ENCODE measurements around the gene SUSD4. TPM values are rescaled to one million over a fixed set of nuclear protein-coding genes. Genes with fewer than 3 reads are reported as not detected.

The SUSD4 gene
- total and polyA plus RNA-seq, 2 donors (not counting 3 experiments of a cell fraction or from before 2014, with no cell fraction given): not detected

DNA sequence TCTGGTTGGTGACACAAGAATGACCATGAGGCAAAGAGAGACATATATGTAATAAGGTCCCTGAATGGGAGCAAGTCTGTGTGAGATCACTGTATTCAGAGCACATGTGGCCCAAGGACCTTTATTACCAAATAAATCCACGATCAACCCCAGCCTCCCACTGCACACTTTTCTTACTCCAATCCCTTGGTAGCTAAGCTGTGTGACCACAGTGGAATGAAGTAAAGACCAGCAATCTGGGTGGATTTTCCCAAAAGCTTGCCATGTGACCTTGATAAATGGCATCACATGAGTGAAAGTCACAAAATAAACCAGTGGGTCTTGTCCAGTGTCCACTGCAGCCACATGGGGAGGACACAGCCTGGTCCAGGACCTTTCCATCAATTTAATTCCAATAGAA is 184.2 kb downstream of the SUSD4 start:
- TF ChIP-seq GATA2 (IDR thresholded peaks at IDR 0.05; ENCODE audit: insufficient read depth, insufficient read length, low read depth, low read length) (no peak), JUN (IDR thresholded peaks at IDR 0.05; ENCODE audit: borderline replicate concordance, insufficient read depth, insufficient read length, low read depth) (no peak), FOS (IDR thresholded peaks at IDR 0.05; ENCODE audit: borderline replicate concordance, insufficient read depth, low read length) (no peak), POLR2AphosphoS5 (IDR thresholded peaks at IDR 0.05; ENCODE audit: insufficient read depth, low read depth, low read length) (no peak), MYC (IDR thresholded peaks at IDR 0.05; ENCODE audit: low read depth, low read length) (no peak), POLR2A (IDR thresholded peaks at IDR 0.05; ENCODE audit: low read depth, low read length) (no peak), EZH2 (IDR thresholded peaks at IDR 0.05; ENCODE audit: borderline replicate concordance, low read depth, low read length, severe bottlenecking) (no peak)
- TF ChIP-seq, protein P1, sequence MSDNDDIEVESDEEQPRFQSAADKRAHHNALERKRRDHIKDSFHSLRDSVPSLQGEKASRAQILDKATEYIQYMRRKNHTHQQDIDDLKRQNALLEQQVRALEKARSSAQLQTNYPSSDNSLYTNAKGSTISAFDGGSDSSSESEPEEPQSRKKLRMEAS (IDR thresholded peaks at IDR 0.05; ENCODE audit: insufficient read depth, insufficient read length): no peak
- TF ChIP-seq, protein P2, sequence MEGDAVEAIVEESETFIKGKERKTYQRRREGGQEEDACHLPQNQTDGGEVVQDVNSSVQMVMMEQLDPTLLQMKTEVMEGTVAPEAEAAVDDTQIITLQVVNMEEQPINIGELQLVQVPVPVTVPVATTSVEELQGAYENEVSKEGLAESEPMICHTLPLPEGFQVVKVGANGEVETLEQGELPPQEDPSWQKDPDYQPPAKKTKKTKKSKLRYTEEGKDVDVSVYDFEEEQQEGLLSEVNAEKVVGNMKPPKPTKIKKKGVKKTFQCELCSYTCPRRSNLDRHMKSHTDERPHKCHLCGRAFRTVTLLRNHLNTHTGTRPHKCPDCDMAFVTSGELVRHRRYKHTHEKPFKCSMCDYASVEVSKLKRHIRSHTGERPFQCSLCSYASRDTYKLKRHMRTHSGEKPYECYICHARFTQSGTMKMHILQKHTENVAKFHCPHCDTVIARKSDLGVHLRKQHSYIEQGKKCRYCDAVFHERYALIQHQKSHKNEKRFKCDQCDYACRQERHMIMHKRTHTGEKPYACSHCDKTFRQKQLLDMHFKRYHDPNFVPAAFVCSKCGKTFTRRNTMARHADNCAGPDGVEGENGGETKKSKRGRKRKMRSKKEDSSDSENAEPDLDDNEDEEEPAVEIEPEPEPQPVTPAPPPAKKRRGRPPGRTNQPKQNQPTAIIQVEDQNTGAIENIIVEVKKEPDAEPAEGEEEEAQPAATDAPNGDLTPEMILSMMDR (IDR thresholded peaks at IDR 0.05; ENCODE audit: extremely low read depth in 1 of 2, insufficient read depth in 1 of 2, low read depth in 1 of 2, low read length in 2 of 2): no peak
- dilution Hi-C loops (cut with MboI; ENCODE audit: extremely low pct_ligation_motif_present, low sequenced_read_pairs): no loop called here
- no peak overlapping the region for H2AFZ ChIP-seq (ENCODE audit: low read depth, low read length)
- H3K9me3 ChIP-seq (replicated peaks; ENCODE audit: control insufficient read depth, insufficient read depth, low read length): no peaks in the 10 kb centered on the region
- H3K9ac ChIP-seq (replicated peaks; ENCODE audit: extremely low read depth, insufficient read depth, low read length): no peak overlapping the region
- H3K4me1 ChIP-seq (ENCODE audit: control insufficient read depth, extremely low read depth, insufficient read depth, low read length): no peaks in the 10 kb centered on the region
- DNase-seq (ENCODE audit: low read depth, low spot score): no peak
- no peak overlapping the region for H3K4me2 ChIP-seq (ENCODE audit: insufficient read depth, low read length)
- POLR2A ChIA-PET: no interaction called here
- H3K36me3 ChIP-seq (ENCODE audit: control insufficient read depth in 2 of 2, extremely low read depth in 1 of 2, insufficient read depth in 2 of 2, low read length in 2 of 2): no peaks in the 10 kb centered on the region
- FAIRE-seq: no peak
- CTCF ChIA-PET: no interaction called here
- H3K27me3 ChIP-seq (ENCODE audit: control insufficient read depth in 2 of 2, insufficient read depth in 2 of 2, low read length in 2 of 2): no peaks in the 10 kb centered on the region
- H3K9me1 ChIP-seq (replicated peaks; ENCODE audit: control insufficient read depth, extremely low read depth, insufficient read depth, low read length): no peaks in the 10 kb centered on the region
- H3K79me2 ChIP-seq (ENCODE audit: control insufficient read depth, insufficient read depth, low read length): no peaks in the 10 kb centered on the region
- BruUV-seq (replicated peaks): no TSS peak
- intact Hi-C loops (cut with micrococcal nuclease): no loop called here
- no peak overlapping the region for H3K27ac ChIP-seq (ENCODE audit: insufficient read depth, low read depth, low read length)
- no peak overlapping the region for H3K4me3 ChIP-seq (replicated peaks in 1 of 3; ENCODE audit: insufficient read depth in 1 of 3, low read depth in 1 of 3, low read length in 3 of 3)
- H4K20me1 ChIP-seq (replicated peaks; ENCODE audit: control insufficient read depth, extremely low read depth, insufficient read depth, low read length): no peaks in the 10 kb centered on the region
